GM21576 (cell line): ENCODE data around the gene C20orf96.

Experiments
- ATAC-seq: cut with Tn5 transposase; IDR thresholded peaks from one replicate; pipeline ENCODE4 v1.9.1; 2021; ENCODE audit warnings: mild to moderate bottlenecking, moderate library complexity; ENCODE audit not compliant: unreplicated experiment

Gene C20orf96

DNA sequence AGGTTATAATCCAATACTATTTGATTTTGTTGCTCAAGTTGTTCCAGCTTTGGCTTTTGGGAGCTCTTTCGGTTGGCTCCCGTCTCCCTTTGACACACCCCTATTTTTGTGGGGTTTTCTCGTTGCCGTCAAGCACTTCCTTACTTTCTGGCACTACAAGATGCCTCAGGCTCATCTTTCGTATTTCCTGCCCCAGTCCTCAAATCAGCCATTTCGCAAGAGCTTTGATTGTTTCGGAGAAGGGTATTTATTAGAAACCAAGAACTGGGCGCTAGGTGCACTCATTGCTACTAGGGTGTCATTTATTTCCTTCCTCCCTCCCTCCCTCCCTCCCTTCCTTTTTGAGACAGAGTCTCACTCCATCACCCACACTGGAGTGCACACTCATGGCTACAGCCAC lies 21.5 kb upstream of the C20orf96 start:
- ATAC-seq: no peak

DNA sequence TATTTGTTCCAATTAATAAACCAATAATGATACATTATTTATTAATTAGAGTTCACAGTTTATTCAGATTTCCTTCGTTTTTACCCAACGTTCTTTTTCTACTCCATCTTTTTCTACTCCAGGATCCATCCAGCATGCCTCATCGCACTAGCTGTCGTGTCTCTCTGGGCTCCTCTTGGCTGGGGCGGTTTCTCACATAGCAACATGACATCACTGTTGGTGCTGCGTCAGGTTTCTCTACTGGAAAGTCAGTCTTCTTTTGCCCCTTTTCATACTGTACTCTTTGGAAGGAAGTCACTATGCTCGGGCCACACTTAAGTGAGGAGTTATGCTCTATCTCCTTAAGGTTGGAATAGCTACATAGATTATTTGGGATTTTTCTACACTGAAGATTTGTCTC lies 21.1 kb upstream of the C20orf96 start:
- no peak for ATAC-seq

DNA sequence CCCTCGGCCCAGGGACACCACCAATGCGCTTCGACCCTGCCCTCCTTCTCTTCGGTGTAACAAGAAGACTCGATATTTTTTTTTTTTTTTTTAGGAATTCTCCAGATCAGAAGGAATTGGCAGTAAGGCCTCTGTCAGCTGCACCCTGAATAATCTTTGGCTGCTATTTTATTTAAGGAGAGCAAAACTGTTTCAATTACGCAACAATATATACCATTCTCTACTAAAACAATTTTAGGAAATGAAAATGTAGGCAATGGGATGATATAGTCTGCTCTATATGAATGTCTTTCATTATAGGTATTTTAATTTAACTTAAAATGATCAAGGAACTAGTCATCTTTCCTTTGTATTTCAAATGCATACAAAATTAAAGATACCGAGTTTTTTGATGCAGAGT lies 20.1 kb upstream of the C20orf96 start:
- ATAC-seq: no peak

DNA sequence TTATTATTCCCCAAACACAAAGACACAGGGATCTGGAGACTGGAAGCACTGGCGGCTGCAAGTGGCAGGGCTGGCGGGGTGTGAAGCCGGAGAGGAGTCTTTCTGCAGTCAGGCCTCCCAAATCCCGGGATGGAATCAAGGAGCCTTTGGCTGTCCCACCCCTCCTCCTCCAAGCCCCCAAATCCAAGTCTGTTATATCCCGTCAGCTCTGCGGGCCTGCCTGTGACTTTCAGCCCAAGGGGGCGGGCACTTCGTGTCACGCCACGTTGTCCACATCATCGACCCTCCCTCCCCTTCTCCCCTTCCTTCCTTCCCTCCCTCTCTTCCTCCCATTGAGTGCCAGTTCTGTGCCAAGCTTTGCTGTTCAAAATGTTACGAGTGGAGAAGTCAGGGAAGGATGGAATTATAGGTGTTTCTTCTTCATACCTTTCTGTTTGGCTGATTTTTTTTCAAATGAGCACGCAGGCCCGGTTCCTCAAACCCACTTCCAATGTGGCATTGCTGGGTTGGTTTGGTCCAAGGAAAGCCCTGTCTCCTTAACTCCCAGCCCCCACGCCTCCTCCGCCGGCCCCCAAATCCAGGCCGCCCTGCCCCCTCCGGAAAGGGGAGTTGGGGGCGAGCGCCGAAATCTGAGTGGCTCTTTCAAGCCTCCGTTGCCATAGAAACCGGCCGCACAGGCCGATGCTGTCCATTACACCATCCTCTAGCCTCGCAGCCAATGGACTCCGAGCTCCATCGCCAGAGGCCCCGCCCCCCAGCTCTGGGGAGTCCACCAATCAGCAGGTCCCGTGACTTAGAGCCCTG lies 19.5 kb upstream of the C20orf96 start:
- peak; percentile 96 for ATAC-seq

DNA sequence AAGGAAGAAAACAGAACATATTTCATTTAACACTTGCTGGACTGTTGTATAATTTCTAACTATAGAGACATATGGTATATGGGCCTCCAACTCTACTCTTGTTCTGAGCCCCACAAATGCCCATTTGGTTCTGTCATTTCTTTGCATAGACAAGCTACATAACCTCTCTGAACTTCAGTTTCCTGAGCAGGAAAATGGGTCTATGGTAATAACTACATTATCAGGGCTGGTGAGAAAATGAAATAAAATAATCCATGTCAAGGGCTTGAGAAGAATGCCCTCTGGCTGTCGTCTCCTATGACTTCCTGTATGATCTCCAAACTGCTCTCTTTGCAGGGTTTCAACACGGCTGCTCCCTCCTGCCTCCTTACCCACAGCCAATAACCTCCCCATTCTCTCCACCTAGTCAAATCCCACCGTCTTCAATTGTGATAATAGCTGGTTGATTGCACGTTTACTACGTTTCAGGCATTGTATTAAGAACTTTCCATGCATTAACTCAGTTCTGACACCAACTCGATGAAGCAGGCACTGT lies 18.8 kb upstream of the C20orf96 start:
- no peak for ATAC-seq

DNA sequence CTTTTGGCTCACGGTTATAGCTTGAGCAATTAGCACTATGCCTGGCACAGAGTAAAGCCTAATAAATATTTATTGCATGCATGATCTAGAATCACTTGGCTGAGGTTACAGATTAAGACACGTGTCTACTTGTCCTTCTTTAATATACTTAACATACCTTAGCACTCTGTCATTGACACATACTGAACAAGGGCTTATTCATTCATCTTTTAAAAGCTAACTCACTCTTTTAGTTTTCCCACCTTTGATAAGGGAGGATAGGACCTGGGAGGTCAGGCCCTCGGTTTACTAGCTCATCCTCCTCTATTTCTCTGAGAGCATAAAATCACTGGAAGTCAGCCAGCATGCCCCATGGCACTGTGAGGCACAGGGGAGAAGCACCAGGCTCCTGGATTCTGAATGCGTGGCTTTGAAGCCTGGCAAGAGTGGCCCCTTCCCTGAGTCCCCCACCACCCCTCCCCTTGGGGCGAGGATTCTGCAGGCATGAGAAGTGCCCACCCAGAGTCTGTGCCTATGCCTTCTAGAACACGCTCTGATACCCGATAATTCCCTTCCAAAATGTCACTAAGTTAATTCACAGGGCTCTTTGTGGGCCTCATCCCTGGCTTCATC lies 18.0 kb upstream of the C20orf96 start:
- ATAC-seq: no peak

DNA sequence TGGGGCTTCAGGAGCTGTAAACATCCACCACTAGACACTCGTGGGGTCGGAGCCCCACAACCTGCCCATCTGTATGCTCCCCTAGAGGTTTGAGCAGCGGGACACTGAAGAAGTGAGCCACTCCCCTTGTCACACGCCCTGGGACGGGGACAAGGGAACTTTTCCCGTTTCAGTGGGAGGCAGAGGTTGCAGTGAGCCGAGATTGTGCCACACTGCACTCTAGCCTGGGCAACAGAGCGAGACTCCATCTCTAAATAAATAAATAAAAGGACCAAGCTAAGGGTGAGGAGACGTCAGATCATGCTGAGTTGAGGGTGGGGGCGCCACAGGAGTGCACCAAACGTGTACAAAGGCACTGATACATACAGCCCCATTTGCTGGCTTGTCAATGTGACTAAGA lies 15.2 kb upstream of the C20orf96 start:
- no peak for ATAC-seq

DNA sequence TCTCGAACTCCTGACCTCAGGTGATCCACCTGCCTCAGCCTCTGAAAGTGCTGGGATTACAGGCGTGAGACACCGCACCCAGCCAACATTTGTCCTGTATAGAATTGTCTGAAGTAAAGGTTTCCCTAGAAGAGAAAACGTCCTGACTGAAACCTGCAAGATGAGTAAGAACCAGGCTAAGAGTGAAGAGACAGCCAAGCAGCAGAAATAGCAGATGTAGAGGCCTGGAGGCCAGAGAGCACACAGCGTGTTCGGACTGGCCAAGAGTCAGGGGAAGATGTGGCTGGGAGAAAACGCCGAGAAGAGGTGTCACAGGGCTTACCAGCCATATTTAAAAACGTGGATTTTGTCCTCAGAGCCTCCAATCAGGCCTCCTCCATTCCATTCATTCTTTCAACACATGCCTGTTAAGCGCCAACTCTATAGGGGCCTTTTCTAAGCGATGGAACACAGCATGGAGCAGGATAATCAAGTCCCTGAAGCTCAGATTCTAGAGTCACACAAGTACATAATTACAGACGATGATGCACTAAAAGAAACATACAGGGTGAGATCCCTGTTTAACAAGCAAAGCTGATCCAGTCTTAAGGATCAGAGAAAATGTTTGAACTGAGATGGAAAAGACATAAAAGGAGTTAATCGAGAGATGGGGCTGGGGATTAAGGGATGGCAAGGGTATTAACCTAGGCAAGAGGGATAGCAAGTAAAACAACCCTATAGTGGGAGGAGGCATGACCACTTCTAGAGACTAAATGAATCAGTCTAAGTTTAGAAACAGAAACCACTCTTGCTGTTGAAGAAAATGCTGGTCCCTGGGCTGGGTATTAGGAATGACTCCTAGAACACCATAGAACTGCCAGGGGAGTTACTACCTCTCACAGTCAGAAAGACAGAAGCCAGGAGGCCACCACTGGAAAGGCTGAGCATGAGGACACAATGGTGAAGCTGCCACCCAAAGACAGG lies 11.6 kb upstream of the C20orf96 start:
- no peak for ATAC-seq

DNA sequence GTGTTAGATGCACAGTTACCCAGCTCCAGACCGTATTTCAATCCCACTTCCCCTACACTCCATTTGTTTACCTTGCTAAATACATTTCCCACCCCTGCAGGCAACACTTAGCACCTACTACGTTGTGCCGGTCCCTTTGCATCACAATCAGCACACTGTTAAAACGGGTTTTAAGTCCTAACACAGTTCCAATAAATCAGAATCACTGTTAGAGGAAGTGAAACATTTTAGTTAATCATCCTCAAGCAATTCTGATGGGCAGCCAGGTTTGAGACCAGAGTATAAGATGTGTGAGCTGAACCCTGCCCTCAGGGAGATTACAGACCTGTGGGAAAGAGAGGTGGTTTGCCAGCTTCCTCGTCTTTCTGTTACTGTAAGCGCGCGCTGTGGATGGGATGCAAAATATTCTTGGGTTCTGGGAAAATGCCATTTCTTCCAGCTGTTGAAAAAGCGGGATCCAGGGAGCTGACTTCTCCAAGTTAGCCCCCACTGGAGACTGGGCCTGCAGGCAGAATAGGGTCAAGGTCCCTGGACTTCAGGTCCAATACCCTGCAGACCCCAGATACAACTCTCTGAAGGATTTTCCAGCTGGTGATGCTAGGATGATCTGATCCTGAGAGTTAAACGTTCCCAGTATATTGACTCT lies 9.9 kb upstream of the C20orf96 start:
- no peak for ATAC-seq

DNA sequence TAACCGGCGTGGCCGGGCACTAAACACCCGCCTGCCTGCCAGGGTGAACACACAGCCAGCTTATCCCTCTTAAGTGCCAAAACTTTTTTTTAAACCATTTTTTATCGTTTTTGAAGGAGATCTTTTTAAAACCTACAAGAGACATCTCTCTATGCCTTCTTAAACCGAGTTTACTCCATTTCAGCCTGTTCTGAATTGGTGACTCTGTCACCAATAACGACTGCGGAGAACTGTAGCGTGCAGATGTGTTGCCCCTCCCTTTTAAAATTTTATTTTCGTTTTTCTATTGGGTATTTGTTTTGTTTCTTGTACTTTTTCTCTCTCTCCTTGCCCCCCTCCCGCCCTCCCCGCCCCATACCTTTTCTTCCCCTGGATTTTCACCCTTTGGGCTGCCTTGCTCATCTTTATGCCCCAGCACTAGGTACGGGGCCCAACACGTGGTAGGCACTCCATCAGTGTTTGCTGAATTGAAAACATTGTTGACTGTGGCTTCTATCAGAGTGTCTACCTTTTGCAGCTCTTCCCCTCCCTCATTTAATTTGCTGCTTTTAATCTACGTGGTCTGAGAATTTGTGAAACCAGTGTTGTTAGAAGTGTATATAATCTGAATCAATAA lies 8.3 kb upstream of the C20orf96 start:
- ATAC-seq: no peak

DNA sequence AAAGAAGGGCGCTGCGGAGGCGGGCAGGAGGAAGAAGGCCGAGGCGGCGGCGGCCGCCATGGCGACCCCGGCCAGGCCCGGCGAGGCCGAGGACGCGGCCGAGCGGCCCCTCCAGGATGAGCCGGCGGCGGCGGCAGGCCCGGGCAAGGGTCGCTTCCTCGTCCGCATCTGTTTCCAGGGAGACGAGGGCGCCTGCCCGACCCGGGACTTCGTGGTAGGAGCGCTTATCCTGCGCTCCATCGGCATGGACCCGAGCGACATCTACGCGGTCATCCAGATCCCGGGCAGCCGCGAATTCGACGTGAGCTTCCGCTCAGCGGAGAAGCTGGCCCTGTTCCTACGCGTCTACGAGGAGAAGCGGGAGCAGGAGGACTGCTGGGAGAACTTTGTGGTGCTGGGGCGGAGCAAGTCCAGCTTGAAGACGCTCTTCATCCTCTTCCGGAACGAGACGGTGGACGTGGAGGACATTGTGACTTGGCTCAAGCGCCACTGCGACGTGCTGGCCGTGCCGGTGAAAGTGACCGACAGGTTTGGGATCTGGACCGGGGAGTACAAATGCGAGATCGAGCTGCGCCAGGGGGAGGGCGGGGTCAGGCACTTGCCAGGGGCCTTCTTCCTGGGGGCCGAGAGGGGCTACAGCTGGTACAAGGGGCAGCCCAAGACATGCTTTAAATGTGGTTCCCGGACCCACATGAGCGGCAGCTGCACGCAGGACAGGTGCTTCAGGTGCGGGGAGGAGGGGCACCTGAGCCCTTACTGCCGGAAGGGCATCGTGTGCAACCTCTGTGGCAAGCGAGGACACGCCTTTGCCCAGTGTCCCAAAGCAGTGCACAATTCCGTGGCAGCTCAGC lies 7.6 kb upstream of the C20orf96 start:
- peak; percentile 20 for ATAC-seq

DNA sequence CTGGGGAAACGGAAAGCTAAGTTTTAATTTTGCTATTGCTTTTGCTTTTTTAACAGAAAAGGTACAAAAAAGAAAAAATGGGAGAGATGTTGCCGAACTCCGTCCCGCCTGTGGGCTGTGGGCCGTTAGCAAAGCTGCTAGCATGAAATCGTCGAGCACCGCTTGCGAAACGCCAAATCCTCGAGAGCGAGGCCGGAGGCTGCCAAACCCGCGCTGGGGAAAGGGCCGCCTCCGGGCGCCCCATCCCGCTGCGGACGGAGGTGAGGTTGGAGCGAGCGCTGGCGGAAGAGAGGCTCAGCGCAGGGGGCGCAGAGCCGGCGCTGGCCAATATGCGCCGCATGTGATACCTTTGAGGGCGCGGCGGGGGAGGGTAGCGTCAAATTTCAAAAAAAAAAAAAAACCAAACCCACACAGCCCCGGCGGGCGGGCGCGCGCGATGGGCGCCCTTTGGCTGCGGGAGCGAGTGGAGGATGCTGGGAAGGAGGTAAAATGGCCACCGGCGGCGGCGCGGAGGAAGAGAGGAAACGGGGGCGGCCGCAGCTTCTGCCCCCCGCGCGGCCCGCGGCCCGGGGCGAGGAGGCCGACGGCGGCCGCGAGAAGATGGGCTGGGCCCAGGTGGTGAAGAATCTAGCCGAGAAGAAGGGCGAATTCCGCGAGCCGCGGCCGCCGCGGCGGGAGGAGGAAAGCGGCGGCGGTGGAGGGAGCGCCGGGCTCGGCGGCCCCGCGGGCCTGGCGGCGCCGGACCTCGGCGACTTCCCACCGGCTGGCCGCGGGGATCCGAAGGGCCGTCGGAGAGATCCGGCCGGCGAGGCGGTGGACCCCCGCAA lies 6.8 kb upstream of the C20orf96 start, which contains the start of gene ZCCHC3:
Gene ZCCHC3 (plus strand): TSS at position 473 of the 827 bp plus-strand sequence. CDS start 17 bp downstream, at position 490.
- ATAC-seq: peak; percentile 66

DNA sequence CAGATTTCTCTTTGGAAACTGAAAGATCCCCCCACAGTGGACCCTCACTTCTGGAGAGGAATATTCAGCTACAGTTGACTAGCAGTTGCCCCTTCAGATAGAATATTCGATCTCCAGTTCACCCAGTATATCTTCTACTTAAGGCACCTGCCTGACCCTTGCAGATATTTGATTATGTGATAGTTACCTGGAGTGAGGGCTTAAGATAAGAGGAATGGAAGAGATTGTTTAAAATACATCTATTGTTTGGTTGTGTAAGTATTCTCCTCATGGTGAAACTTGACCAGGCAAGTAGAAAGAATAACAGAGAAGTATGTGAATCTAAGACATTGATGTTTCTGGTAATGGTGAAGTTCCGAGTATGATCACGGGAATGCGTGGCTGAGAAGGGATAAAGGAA lies 5.3 kb upstream of the C20orf96 start:
- ATAC-seq: no peak

DNA sequence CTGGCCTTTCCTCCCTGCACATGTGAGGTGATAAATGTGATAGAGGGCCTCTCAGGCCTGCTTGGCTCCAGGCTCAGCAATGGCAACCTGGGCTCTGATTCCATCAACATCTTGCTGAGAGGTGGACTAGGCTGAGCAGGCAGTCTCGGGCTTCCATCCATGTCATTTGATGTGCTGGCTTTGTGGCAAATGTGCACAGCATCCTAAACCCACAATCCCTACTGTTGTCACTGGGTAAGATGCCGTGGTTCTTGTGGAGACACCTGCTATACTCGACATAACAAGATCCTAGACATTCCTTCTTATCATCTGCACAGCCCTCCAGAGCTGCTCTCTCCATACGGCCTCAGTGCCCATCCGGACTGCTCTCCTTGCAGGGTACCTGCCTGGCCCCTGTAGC lies 4.1 kb upstream of the C20orf96 start:
- ATAC-seq: no peak

DNA sequence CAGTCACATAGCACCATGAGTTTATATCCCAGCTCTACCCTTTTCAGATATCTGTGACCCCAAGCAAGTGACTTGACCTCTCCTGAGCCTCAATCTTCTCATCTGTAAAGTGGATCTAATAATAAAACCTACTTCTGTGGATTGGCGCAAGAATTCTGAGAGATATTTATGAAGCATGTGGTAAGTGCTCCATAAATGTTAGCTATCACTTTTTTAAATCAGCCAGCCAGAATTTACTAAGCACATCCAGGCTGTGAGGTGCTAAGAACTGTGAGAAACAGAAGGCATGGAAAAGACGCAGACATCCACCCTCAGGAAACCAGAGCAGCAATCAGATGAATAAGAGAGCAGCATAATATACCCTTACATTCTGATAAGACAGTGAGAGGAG lies 862 bp downstream of the C20orf96 start:
- peak; percentile 17 for ATAC-seq

DNA sequence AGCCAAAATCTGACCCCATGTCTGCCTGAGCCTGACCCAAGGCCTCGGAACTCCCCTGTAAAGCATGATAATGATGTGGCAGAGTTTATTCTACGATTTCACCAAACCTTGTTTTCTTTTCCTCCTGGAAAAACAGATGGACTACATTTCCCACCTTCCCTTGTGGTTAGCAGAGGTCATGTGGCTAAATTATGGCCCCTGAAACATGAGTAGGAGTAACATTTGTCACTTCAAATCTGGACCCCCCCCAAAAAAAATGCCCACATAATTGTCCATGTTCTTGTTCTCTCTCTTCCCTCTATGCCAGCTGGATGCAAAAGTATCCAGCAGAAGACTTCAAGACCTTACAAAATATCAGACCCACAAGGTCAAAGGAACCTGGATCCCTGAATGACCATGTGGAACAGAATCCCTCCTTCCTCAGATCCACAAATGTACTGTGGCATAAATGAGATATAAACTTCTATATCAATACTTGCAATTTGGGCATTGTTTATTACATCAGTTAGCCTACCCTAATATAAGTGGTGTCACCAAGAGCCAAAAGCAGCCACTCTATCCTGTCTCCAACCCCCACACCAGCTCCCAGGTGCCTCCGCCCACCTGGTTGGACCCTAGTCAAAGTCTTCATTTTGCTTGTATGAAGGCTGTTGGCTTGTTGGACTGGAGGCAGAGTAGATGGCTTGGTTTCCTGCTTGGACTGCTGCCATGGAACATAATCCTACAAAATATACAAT lies 1.4 kb downstream of the C20orf96 start:
- ATAC-seq: no peak

DNA sequence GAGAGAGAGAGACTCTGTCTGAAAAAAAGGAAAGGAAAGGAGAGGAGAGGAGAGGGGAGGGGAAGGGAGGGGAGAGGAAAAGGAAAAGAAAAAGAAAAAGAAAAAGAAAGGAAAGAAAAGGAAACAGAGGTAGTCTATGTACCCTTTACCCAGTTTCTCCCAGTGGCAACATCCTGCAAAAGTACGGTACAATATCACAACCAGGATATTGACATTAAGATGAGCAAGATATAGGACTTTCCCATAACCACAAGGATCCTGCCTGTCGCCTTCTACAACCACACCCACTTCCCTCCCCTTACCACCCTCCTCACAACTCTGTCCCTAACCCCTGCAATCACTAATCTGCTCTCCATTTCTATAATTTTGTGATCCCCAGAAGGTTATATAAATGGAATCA lies 4.0 kb downstream of the C20orf96 start:
- no peak for ATAC-seq

DNA sequence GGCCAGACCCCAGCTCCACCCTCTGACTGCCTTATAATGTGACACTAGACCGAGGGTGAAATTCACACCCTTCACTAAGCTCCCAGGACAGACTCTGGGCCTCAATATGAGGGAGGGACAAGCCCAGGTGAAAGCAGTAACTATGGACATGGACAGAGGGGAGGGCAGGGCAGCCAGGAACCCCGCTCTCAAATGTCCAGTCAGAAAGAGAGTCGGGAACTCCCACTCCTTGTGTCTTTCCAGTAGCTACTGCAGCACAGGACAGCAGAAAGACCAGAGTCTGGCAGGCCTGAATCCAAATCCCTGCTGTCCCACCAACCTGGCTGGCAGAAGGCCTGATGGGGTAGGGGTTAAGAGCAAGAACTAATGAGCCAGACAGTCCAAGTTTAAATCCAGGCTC lies 6.4 kb downstream of the C20orf96 start:
- ATAC-seq: no peak
